GM21526 (cell line): ENCODE results near the gene SHOX.
"Not testable (repeated sequence)": the region's sequence is repeated elsewhere in the genome, so short reads cannot be mapped to it uniquely, and the experiment has no call there.

ENCODE experiments used
- ATAC-seq: cut with Tn5 transposase; IDR thresholded peaks from one replicate; pipeline ENCODE4 v1.9.1; 2021; ENCODE audit warnings: moderate library complexity; ENCODE audit not compliant: unreplicated experiment, low FRiP score

Gene SHOX

GRCh38 chrX:636981-637659 lies 6.5 kb downstream of the SHOX start:
- no peak for ATAC-seq

- ATAC-seq, result no peak
Measured at GRCh38 chrX:637660-638481, 7.3 kb downstream of the SHOX start.

DNA sequence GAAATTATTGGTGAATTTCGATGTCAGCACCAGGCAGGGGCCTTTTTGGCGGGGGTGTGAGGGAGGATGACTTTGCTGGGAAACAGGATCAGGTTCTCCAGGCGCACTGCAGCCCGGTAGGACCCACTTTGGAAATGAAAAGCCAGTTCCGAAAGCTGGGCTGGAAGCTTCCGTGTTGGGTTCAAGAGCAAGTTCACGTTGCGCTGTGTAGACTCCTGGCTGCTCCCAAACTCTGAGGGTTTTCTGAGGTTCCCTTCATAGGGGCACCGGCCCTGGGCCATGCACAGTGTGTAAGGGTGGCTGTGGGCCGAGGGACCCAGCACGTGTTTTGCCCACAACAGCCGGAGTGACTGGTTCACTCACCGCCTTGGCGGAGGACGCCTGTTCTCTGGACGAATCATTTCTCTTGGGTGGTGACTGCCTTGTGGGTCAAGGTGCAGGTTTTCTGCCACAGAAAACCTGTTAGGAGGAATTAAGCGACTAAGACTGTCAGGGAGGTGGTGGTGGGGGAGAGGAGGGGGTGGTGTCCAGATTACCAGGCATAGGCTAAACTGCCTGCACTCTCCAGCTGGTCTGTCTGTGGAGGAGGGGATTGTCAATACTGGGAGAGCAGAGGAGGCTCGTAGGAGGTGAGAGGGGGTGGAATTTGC lies 8.0 kb downstream of the SHOX start:
- ATAC-seq, result no peak

- no peak for ATAC-seq
Measured at GRCh38 chrX:639151-639550, 8.6 kb downstream of the SHOX start.

- no peak for ATAC-seq
Measured at GRCh38 chrX:640641-641040, 10.1 kb downstream of the SHOX start.

- no peak for ATAC-seq
Measured at GRCh38 chrX:641671-642435, 11.3 kb downstream of the SHOX start.

- ATAC-seq, result no peak
Measured at GRCh38 chrX:642436-643240, 12.0 kb downstream of the SHOX start.

- no peak for ATAC-seq
Measured at GRCh38 chrX:643241-643595, 12.6 kb downstream of the SHOX start.

GRCh38 chrX:643911-644303 lies 13.3 kb downstream of the SHOX start:
- no peak for ATAC-seq

DNA sequence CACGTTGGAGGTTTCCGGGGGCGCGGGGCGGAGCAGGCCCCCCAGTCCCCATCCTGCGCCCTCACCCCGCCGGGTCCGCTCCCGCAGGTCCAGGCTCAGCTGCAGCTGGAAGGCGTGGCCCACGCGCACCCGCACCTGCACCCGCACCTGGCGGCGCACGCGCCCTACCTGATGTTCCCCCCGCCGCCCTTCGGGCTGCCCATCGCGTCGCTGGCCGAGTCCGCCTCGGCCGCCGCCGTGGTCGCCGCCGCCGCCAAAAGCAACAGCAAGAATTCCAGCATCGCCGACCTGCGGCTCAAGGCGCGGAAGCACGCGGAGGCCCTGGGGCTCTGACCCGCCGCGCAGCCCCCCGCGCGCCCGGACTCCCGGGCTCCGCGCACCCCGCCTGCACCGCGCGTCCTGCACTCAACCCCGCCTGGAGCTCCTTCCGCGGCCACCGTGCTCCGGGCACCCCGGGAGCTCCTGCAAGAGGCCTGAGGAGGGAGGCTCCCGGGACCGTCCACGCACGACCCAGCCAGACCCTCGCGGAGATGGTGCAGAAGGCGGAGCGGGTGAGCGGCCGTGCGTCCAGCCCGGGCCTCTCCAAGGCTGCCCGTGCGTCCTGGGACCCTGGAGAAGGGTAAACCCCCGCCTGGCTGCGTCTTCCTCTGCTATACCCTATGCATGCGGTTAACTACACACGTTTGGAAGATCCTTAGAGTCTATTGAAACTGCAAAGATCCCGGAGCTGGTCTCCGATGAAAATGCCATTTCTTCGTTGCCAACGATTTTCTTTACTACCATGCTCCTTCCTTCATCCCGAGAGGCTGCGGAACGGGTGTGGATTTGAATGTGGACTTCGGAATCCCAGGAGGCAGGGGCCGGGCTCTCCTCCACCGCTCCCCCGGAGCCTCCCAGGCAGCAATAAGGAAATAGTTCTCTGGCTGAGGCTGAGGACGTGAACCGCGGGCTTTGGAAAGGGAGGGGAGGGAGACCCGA lies 14.0 kb downstream of the SHOX start:
- no peak for ATAC-seq

GRCh38 chrX:646228-646495 lies 15.6 kb downstream of the SHOX start:
- ATAC-seq, result no peak

DNA sequence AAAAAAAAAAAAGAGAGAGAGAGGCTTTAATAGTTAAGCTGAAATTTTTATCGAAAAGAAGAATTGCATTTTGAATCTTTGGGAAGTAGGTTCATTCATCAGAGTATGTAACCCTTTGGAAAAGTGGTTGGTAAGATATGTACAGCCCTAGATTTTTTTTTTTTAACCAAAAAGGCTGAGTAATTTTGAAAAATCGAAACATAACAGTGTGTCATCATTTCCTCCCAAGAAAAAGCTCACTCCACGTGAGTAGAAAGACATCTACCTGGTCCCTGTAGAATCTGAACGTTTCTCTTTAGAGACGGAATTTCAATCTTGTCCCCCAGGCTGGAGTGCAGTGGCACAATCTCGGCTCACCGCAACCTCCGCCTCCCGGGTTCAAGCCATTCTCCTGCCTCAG lies 16.2 kb downstream of the SHOX start:
- no peak for ATAC-seq

GRCh38 chrX:649166-649565 lies 18.6 kb downstream of the SHOX start:
- no peak for ATAC-seq

- no peak for ATAC-seq
Measured at GRCh38 chrX:650324-650723, 19.7 kb downstream of the SHOX start.

- ATAC-seq, result no peak
Measured at GRCh38 chrX:650811-651210, 20.2 kb downstream of the SHOX start.

- not testable (repeated sequence) for ATAC-seq
Measured at GRCh38 chrX:651922-652321, 21.3 kb downstream of the SHOX start.

GRCh38 chrX:652341-652741 lies 21.8 kb downstream of the SHOX start:
- ATAC-seq, result no peak

GRCh38 chrX:653306-653705 lies 22.7 kb downstream of the SHOX start:
- no peak for ATAC-seq

- ATAC-seq, result no peak
Measured at GRCh38 chrX:661154-661553, 30.6 kb downstream of the SHOX start.
